Peyer's patch (tissue), 4 donors: Measurements from ENCODE around the gene ARHGAP26. TPM values are rescaled to one million over a fixed set of nuclear protein-coding genes. Genes with fewer than 3 reads are reported as not detected.
A peak's percentile ranks its signal among the peaks of the same experiment; 100 is the strongest.

Source experiments
- DNase-seq, 3 donors: peaks; one replicate each; pipeline ENCODE4 v3.0.0-alpha.2; 2017 to 2019
- H3K27ac ChIP-seq, 4 donors: fragments of 200-600 bp; sonication (generic); one replicate each; pipeline ENCODE4 v1.5.1; 2016 to 2019
- H3K27me3 ChIP-seq, 2 donors: fragments of 200-600 bp; sonication (generic); one replicate each; pipeline ENCODE4 v1.5.1; 2019
- H3K36me3 ChIP-seq, 3 donors: fragments of 200-600 bp; sonication (generic); one replicate each; pipeline ENCODE4 v1.5.1; 2016 to 2019
- H3K4me1 ChIP-seq, 4 donors: fragments of 200-600 bp; sonication (generic); one replicate each; pipeline ENCODE4 v1.5.1; 2016 to 2019
- H3K4me3 ChIP-seq, 4 donors: fragments of 200-600 bp; sonication (generic); 1 replicate in 3 of 4; 2 replicates in 1 of 4; pipeline ENCODE4 v1.5.1; 2016 to 2019; ENCODE audit warnings: mild to moderate bottlenecking in 1 of 4
- H3K9me3 ChIP-seq, 4 donors: fragments of 200-600 bp; sonication (generic); one replicate each; pipeline ENCODE4 v1.5.1; 2016 to 2019; ENCODE audit warnings: mild to moderate bottlenecking in 1 of 4
- POLR2A ChIP-seq, 2 donors: fragments of 450-650 bp; IDR thresholded peaks; one replicate each; pipeline ENCODE4 v1.5.1; 2017; ENCODE audit warnings: antibody characterized with exemption in 2 of 2, mild to moderate bottlenecking in 2 of 2, moderate library complexity in 2 of 2
- total RNA-seq, 4 donors: library from RNA; depleted of rRNA; stranded (reverse); fragments of >200 nt; gene quantifications; one replicate each; pipeline ENCODE4 v1.1.0, GENCODE V29; 2016
- TF ChIP-seq, protein P1 (sequence below), 6 experiments: fragments of 450-650 bp in 4 of 6; fragments of 200-600 bp in 2 of 6; sonication (generic) in 1 of 6; IDR thresholded peaks; one replicate each; pipeline ENCODE4 v1.5.1; 2017 to 2019; ENCODE audit warnings: antibody characterized with exemption in 6 of 6, mild to moderate bottlenecking in 3 of 6, moderate library complexity in 1 of 6

The ARHGAP26 gene
- total RNA-seq, 4 donors from 2014 or later: 60.1 to 180 (median 126) TPM

GRCh38 chr5:142883438-142883837 is 113.3 kb downstream of the ARHGAP26 start:
- Histone ChIP-seq H3K4me3 (no peak overlapping the region), H3K36me3 (peaks cover 0 to 20% (median 0%) of the 10 kb centered on the region in 3 donors), H3K4me1 (peaks cover 0 to 4% (median 0%) of the 10 kb centered on the region in 4 donors), H3K27ac (no peak overlapping the region), H3K9me3 (no peaks in the 10 kb centered on the region), H3K27me3 (no peaks in the 10 kb centered on the region)
- no peak for DNase-seq
- TF ChIP-seq, protein P1, sequence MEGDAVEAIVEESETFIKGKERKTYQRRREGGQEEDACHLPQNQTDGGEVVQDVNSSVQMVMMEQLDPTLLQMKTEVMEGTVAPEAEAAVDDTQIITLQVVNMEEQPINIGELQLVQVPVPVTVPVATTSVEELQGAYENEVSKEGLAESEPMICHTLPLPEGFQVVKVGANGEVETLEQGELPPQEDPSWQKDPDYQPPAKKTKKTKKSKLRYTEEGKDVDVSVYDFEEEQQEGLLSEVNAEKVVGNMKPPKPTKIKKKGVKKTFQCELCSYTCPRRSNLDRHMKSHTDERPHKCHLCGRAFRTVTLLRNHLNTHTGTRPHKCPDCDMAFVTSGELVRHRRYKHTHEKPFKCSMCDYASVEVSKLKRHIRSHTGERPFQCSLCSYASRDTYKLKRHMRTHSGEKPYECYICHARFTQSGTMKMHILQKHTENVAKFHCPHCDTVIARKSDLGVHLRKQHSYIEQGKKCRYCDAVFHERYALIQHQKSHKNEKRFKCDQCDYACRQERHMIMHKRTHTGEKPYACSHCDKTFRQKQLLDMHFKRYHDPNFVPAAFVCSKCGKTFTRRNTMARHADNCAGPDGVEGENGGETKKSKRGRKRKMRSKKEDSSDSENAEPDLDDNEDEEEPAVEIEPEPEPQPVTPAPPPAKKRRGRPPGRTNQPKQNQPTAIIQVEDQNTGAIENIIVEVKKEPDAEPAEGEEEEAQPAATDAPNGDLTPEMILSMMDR (IDR thresholded peaks at IDR 0.05): no peak
- TF ChIP-seq POLR2A (IDR thresholded peaks at IDR 0.05): no peak

DNA sequence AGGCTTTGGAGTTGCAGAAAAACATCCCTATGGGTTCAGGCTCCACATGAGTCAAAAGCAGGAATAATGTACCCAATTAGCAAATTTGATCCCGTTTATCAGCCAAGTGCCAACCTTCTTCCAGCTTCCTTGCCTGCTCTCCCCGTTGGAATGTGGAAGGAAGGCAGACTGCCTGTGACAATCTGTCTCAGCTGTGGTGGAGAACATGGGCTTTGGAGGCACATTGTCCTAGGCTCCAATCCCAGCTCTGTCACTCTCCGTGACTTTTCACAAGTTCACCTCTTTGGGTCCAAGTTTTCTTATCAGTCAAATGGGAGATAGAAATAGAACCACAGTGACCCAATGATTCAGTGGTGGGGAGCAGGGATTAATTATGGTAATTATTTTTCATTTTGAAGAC is 113.9 kb downstream of the ARHGAP26 start:
- H3K9me3 ChIP-seq: no peaks in the 10 kb centered on the region
- DNase-seq: no peak
- no peak overlapping the region for H3K4me3 ChIP-seq
- H3K4me1 ChIP-seq: peaks cover 0 to 4% (median 0%) of the 10 kb centered on the region in 4 donors
- no peaks in the 10 kb centered on the region for H3K27me3 ChIP-seq
- peaks cover 0 to 20% (median 0%) of the 10 kb centered on the region in 3 donors for H3K36me3 ChIP-seq
- TF ChIP-seq POLR2A (IDR thresholded peaks at IDR 0.05): no peak
- TF ChIP-seq, protein P1 (IDR thresholded peaks at IDR 0.05): no peak
- no peak overlapping the region for H3K27ac ChIP-seq

DNA sequence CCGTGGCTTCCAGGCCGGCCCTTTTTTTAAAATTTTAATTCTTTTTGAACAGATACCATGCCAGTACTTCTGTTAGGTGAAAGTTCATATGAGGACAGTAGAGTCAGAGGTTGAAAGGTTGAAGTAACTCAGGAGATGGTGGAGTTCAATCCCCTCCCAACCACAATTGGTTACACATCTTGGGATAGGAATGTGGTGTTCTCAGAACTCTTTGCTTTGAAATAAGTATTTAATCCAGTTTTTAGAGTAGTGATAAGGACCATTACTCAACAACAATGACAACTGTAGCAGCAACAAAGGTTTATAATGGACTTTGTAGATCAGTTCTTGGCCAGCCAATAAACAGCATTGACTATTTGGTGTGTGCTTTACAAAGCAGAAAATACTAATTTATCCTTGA is 116.0 kb downstream of the ARHGAP26 start:
- H3K36me3 ChIP-seq: peaks cover 0 to 15% (median 0%) of the 10 kb centered on the region in 3 donors
- DNase-seq: no peak

GRCh38 chr5:142886956-142887355 is 116.8 kb downstream of the ARHGAP26 start:
- Histone ChIP-seq H3K4me3 (no peak overlapping the region), H3K9me3 (no peaks in the 10 kb centered on the region), H3K27ac (no peak overlapping the region), H3K36me3 (peaks cover 0 to 9% (median 0%) of the 10 kb centered on the region in 3 donors), H3K4me1 (no peaks in the 10 kb centered on the region), H3K27me3 (no peaks in the 10 kb centered on the region)
- no peak for DNase-seq
- TF ChIP-seq, protein P1 (IDR thresholded peaks at IDR 0.05): no peak
- no peak for TF ChIP-seq POLR2A (IDR thresholded peaks at IDR 0.05)

More for the DNA sequence above, 116.0 kb downstream of the ARHGAP26 start:
- no peaks in the 10 kb centered on the region for H3K27me3 ChIP-seq
- H3K4me3 ChIP-seq: no peak overlapping the region
- no peaks in the 10 kb centered on the region for H3K9me3 ChIP-seq
- no peaks in the 10 kb centered on the region for H3K4me1 ChIP-seq
- H3K27ac ChIP-seq: no peak overlapping the region
- no peak for TF ChIP-seq POLR2A (IDR thresholded peaks at IDR 0.05)
- TF ChIP-seq, protein P1 (IDR thresholded peaks at IDR 0.05): no peak

DNA sequence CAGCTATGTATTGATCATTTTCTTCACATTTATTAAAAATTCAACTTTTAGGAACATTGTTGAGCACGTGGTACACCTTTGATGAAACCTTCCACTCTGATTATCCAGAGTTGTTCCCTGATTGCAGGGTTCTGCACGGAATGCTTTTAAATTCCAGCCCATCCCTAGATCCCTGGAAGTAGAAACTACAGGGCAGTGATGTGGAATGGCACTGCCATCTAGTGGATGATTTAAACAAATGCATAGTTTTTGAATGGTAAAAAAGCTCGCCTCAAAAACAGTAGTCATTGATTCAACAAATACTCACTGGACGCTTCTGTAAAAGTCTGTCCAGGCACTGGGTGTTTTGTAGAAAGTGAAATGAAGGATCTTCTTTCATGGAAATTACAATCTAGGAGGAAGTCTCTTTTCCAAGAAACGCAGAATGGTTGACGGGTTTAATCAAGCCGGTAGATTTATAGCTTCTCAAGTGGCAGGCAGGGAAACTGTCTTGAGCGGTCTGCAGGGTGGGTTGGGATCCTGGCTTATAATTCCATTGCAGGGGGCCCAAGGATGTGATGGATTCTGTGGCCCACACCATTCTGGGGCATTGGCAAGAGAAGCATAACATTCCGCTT is 118.4 kb downstream of the ARHGAP26 start:
- no peak for DNase-seq
- TF ChIP-seq, protein P1 (IDR thresholded peaks at IDR 0.05): peak; percentile 22 to 85 (median 79)
- TF ChIP-seq POLR2A (IDR thresholded peaks at IDR 0.05): no peak
- Histone ChIP-seq H3K4me3 (no peak overlapping the region), H3K27ac (no peak overlapping the region), H3K4me1 (no peaks in the 10 kb centered on the region), H3K27me3 (no peaks in the 10 kb centered on the region), H3K9me3 (no peaks in the 10 kb centered on the region), H3K36me3 (peaks cover 0 to 4% (median 0%) of the 10 kb centered on the region in 3 donors)
